HG03095 (cell line): ENCODE measurements around the gene RIPOR3.

Experiments
- ATAC-seq: cut with Tn5 transposase; IDR thresholded peaks from one replicate; pipeline ENCODE4 v1.9.1; 2021; ENCODE audit warnings: moderate library complexity; ENCODE audit not compliant: unreplicated experiment

The RIPOR3 gene

DNA sequence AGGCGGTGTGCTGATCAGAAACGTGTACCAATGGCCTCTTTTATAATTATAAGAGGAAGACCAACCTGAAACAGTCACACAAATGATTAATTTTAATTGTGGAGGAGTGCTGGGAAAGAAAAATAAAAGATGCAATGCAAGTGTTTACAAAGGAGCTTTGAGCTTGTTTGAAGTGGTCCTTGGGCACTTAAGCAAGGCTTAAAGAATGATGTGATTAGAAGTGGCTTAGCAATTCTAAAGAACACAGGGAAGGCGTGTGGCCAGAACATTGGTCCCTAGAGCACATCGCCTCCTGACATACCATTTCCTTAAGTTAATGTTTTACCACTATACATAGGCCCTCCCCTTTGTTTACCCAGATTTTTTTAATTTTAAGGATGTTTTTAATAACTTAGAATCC lies 155.0 kb downstream of the RIPOR3 start:
- ATAC-seq, result no peak
